Ascending aorta (tissue), 2 donors: ENCODE data around the gene GPC5. TPM values are rescaled to one million over a fixed set of nuclear protein-coding genes. Genes with fewer than 3 reads are reported as not detected.

Experiments used
- DNase-seq, 2 donors: peaks; one replicate each; pipeline ENCODE4 v3.0.0-alpha.2; 2019; ENCODE audit warnings: low spot score in 2 of 2
- H3K27ac ChIP-seq, 2 donors: fragments of 200-600 bp; sonication (generic); one replicate each; pipeline ENCODE4 v1.5.1; 2016 to 2017; ENCODE audit warnings: mild to moderate bottlenecking in 1 of 2
- H3K27me3 ChIP-seq: fragments of 200-600 bp; sonication (generic); one replicate; pipeline ENCODE4 v1.5.1; 2017
- H3K36me3 ChIP-seq, 2 donors: fragments of 200-600 bp; sonication (generic); one replicate each; pipeline ENCODE4 v1.5.1; 2016
- H3K4me1 ChIP-seq, 2 donors: fragments of 200-600 bp; sonication (generic); one replicate each; pipeline ENCODE4 v1.5.1; 2016 to 2017; ENCODE audit warnings: mild to moderate bottlenecking in 1 of 2
- H3K4me3 ChIP-seq, 2 donors: fragments of 200-600 bp; sonication (generic); one replicate each; pipeline ENCODE4 v1.5.1; 2016 to 2017; ENCODE audit warnings: mild to moderate bottlenecking in 1 of 2
- H3K9me3 ChIP-seq, 2 donors: fragments of 200-600 bp; sonication (generic); one replicate each; pipeline ENCODE4 v1.5.1; 2016
- CTCF ChIP-seq, 3 experiments: fragments of 200-600 bp in 2 of 3; fragments of 450-650 bp in 1 of 3; sonication (generic) in 2 of 3; IDR thresholded peaks; one replicate each; pipeline ENCODE4 v1.5.1; 2016 to 2019; ENCODE audit warnings: antibody characterized with exemption in 3 of 3, mild to moderate bottlenecking in 1 of 3, moderate library complexity in 1 of 3
- intact Hi-C: fragments of 100-400 bp; cut with DNase I; formaldehyde crosslinking; loops from one replicate; pipeline ENCODE4 v1.15.1; 2023
- total RNA-seq: library from RNA; depleted of rRNA; stranded (reverse); fragments of >200 nt; gene quantifications from one replicate; pipeline ENCODE4 v1.1.0, GENCODE V29; 2016

Gene GPC5
- total RNA-seq, 1 donor from 2014 or later = not detected

GRCh38 chr13:92602560-92602959 is 1204.1 kb downstream of the GPC5 start:
- Histone ChIP-seq H3K4me3 (no peak overlapping the region), H3K27me3 (no peaks in the 10 kb centered on the region), H3K9me3 (no peaks in the 10 kb centered on the region), H3K36me3 (no peaks in the 10 kb centered on the region), H3K4me1 (no peaks in the 10 kb centered on the region), H3K27ac (no peak overlapping the region)
- TF ChIP-seq CTCF (IDR thresholded peaks at IDR 0.05) = no peak
- intact Hi-C loops = no loop called here
- DNase-seq = no peak

DNA sequence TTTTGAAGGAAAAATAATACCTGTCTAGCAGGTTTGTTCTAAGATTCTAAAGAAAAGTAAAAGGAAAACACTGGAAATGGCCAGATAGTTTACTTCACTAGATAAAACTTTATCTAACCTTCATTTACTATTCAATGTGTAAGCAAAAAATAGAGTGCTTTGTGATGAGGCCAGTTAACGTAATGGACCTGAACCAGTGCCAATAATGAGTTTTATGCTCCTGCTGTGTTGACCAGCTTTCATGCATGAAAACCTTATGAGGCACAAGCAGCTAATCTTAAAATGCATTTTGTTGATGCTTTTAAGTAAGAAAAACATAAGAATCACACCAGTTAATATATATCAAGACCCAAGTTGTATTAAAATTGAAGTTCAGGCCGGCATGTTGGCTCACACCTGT is 1211.0 kb downstream of the GPC5 start:
- intact Hi-C loops = no loop called here
- no peak for DNase-seq
- Histone ChIP-seq H3K4me3 (no peak overlapping the region), H3K27ac (no peak overlapping the region), H3K36me3 (no peaks in the 10 kb centered on the region), H3K9me3 (no peaks in the 10 kb centered on the region), H3K4me1 (no peaks in the 10 kb centered on the region), H3K27me3 (no peaks in the 10 kb centered on the region)
- no peak for TF ChIP-seq CTCF (IDR thresholded peaks at IDR 0.05)

GRCh38 chr13:92612892-92613291 is 1214.5 kb downstream of the GPC5 start:
- H3K36me3 ChIP-seq = no peaks in the 10 kb centered on the region
- no peak for TF ChIP-seq CTCF (IDR thresholded peaks at IDR 0.05)
- no peak for DNase-seq
- intact Hi-C loops = no loop called here
- no peaks in the 10 kb centered on the region for H3K27me3 ChIP-seq
- H3K4me1 ChIP-seq = no peaks in the 10 kb centered on the region
- H3K9me3 ChIP-seq = no peaks in the 10 kb centered on the region
- no peak overlapping the region for H3K27ac ChIP-seq
- no peak overlapping the region for H3K4me3 ChIP-seq

DNA sequence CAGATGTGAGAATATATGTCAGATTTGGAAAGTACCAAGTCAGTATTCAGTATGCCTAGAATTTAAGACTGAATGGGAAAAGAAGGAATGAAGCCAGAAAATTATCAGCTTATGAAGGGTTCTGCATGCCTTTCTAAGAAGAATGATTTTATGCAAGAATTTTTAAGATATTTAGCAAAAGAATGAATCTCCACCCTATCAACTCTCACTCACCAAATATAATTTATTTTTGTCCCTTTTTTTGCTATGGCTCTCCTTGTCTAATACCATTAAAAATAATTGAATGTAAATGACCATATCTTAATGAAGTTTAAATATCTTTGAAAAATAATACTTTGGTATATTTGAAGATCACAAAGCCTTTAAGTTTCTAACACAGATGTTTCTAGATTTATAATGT is 1215.5 kb downstream of the GPC5 start:
- no peak for TF ChIP-seq CTCF (IDR thresholded peaks at IDR 0.05)
- no peaks in the 10 kb centered on the region for H3K9me3 ChIP-seq
- no peaks in the 10 kb centered on the region for H3K27me3 ChIP-seq
- H3K36me3 ChIP-seq = no peaks in the 10 kb centered on the region
- H3K4me3 ChIP-seq = no peak overlapping the region
- H3K4me1 ChIP-seq = no peaks in the 10 kb centered on the region
- no peak overlapping the region for H3K27ac ChIP-seq
- intact Hi-C loops = no loop called here
- DNase-seq = no peak

DNA sequence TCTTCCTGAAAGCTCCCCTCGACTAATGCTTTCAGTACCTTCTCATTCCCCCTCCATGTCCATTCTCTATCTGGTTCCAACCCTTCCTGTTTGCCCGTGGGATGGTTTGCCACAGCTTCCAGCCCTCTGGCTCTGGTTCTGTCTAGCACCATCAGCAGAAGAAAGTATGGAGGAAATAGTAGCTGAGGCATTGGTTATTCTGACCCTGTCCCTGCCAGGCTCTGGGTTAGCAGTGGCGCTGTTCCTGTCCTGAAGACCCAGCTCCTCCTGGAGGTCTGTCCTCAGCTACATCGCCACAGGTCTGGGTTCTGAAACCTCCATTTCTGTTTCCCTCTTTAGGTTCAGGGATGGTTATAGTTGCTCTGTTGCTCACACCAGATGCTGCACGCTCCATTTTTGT is 1223.6 kb downstream of the GPC5 start:
- Histone ChIP-seq H3K4me3 (no peak overlapping the region), H3K4me1 (no peaks in the 10 kb centered on the region), H3K36me3 (no peaks in the 10 kb centered on the region), H3K27me3 (no peaks in the 10 kb centered on the region), H3K9me3 (no peaks in the 10 kb centered on the region), H3K27ac (no peak overlapping the region)
- intact Hi-C loops = no loop called here
- no peak for TF ChIP-seq CTCF (IDR thresholded peaks at IDR 0.05)
- DNase-seq = no peak

- no peaks in the 10 kb centered on the region for H3K9me3 ChIP-seq
- H3K4me3 ChIP-seq = no peak overlapping the region
- intact Hi-C loops = no loop called here
- H3K27me3 ChIP-seq = no peaks in the 10 kb centered on the region
- no peak for DNase-seq
- H3K27ac ChIP-seq = no peak overlapping the region
- TF ChIP-seq CTCF (IDR thresholded peaks at IDR 0.05) = no peak
- H3K36me3 ChIP-seq = no peaks in the 10 kb centered on the region
- no peaks in the 10 kb centered on the region for H3K4me1 ChIP-seq
These were observed 1224.5 kb downstream of the GPC5 start for GRCh38 chr13:92622905-92623304.
